Measurements from ENCODE around the gene IGSF23.
"Not testable (repeated sequence)": the region's sequence is repeated elsewhere in the genome, so short reads cannot be mapped to it uniquely, and the experiment has no call there.

The IGSF23 gene

DNA sequence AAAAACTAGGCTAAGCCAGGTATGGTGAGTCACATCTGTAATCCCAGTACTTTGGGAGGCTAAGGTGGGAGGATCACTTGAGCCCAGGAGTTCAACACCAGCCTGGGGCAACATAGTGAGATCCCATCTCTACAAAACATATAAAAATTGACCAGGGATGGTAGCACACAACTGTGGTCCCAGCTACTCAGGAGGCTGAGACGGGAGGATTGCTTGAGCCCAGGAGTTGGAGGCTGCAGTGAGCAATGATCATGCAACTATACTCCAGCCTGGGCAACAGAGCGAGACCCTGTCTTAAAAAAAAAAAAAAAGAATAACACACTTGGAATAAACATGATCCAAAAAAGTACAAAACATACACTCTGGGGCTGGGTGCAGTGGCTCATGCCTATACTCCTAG is 56.7 kb downstream of the IGSF23 start:
- not testable (repeated sequence) for DNase-seq

DNA sequence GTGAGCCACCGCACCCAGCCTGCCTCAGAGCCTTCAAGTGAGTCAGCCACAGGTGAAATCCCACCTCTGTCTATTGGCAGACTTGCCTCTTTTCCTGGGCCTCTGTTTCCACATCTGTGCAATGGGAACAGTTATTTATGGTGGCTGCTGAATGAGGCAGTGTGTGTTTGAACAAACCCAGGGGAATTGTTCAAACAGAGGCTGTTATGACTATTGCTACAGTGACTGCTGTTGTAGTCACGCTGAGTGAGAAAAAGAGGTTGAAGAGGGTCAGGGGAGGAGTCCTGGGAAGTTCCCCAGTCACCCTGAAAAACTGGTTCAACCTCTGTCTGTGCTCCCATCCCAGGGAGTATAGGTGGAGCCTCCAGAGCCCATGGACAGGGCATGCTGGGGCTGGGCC is 58.0 kb downstream of the IGSF23 start, which contains the start of gene CEACAM19:
Gene CEACAM19 (plus strand): TSS at position 83 of the 400 bp plus-strand sequence. CDS start 450 bp downstream, outside the sequence.
- DNase-seq, result no peak

DNA sequence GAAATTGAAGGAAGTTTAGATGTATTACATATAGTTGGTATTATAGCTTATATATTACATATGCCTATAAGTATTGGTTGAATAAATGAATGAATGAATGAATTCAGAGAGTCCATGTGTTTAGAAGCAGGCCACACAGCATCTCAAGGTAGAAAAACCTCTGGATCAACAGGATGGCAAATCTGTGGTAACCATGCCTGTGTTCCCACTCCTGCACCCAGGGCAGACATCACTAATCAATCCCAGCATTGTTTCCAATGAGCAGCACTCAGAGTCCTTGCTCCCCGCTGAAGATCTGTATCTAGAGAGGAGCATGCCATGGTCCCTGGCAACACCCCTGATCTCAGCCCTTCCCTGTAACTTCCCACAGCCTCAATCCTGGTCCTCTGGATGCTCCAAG is 58.9 kb downstream of the IGSF23 start:
- no peak for DNase-seq

DNA sequence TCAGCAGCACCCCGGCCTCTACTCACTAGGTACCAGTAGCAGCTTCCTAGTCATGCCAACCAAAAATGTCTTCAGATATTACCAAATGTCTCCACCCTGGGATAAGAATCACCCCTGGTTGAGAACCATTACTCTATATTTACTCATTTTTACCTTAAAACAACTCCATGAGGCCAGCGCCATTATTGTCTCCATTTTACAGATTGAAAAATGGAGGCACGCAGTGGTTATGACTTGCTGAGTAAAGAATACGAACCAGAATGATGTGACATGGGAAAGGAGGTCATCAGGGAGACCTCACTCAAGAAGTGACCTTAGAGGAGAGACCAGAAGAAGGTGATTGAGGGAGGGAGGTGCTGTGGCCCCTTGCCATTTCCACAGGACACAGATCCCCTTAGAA is 60.1 kb downstream of the IGSF23 start:
- no peak for DNase-seq

DNA sequence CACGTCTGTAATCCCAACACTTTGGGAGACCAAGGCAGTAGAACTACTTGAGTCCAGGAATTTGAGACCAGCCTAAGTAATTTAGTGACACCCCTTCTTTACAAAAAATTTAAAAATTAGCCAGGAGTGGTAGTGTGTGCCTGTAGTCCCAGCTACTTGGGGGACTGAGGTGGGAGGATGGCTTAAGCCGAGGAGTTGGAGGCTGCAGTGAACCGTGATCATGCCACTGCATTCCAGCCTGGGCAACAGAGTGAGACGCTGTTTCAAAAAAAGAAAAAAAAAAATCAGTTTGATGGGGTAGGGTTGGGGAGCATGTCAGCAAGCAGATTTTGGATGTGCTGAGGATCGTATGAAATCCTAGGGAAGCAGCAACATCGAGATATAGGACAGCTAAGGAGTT is 62.2 kb downstream of the IGSF23 start:
- DNase-seq, result no peak

DNA sequence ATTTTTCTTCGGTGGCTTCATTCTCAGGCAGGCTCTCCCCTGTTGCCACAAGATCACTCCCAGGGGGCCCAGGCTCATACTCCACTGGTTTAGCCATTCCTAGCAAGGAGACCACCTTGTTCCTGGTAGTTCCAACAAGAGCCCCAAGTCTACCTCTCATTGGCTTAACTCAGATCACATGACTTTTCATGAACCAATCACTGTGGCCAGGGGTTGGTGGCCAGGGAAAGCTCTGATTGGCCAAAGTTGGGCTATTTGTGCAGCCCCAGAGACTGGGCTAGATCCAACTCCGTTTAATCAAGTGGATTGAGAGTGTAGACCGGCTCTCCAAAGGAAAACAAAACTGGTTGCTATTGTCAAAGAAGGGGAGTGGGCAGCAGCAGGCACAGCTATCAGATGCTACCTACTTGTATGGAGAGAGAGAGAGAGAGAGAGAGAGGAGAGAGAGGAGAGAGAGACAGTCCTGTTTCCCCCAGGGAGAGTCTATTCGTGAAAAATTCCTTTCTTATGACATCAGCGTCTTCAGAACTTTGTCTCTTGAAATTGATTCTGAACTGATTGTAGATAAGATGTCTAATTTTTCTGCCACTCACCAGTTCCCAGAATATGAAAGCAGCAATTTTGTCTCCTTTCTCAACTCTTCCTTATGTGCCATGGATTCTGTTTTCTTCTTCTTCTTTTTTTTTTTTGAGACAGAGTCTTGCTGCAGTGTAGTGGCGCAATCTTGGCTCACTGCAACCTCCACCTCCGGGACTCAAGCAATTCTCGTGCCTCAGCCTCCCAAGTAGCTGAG is 63.9 kb downstream of the IGSF23 start:
- DNase-seq, result peak; percentile 3

DNA sequence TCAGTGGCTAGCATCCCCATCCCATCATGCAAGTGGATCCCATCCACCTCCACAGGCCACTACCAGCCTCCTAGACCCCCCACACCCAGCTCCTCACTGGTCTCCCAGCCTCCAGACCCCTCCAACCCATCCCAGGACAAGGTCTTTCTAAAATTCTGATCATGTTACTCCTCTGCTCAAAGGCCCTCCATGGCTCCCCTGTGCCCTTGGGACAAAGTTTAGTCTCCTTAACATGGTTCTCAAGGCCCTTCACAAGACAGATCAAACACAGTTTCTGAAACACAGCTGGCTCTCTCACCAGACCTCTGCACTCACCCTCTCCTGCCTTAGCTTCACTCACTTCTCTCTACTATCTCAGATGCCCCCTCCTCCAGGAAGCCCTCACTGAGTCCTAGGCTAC is 67.2 kb downstream of the IGSF23 start:
- no peak for DNase-seq

DNA sequence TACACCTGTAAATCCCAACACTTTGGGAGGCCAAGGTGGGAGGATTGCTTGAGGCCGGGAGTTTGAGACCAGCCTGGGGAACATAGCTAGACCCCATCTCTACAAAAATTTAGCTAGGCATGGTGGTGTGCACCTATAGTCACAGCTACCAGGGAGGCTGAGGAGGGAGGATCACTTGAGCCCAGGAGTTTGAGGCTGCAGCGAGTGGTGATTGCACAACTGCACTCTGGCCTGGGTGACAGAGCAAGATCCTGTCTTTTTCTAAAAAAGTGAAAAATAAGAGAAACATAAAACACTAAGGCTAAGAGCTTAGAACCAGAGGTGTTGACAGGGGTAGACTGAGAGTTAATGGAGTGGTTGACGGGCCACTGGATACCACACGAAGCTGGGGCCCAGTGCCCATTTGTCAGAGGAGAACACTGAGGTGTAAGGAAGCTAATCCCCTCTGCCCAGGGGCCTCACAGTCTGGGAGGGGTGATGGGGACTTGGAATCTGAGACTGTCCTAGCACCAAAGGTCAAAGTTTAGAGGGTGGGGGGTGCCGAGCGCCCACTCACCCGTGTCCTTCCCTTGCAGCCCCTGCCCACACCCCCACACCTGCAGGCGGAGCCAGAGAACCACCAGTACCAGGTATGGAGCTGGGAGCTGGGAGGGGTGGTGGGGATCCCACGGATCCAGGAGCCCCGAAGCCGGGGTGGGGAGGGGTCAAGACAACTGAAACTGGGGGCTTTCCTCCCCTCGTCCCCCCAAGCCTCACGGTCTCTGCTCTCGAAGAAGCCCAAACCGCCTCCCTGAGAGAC is 68.8 kb downstream of the IGSF23 start:
- DNase-seq, result no peak

DNA sequence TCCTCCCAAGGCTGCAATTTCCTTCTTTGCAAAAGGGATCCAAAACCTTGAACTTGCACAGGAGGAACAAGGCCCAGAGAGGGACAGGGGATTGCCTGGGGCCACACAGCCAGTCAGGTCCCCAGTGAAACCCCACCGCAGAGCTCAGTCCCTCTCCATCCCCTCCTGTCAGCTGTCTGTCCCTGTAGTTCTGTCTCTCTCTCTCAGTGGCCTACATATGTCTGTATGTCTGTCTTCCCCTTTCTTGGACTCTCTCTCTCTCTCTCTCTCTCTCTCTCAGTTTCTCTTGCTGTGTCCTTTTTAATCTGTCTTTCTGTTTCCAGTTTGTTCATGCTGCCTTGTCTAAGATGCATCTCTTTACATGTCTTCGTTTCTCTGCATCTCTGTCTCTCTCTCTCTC is 69.4 kb downstream of the IGSF23 start:
- DNase-seq, result no peak

DNA sequence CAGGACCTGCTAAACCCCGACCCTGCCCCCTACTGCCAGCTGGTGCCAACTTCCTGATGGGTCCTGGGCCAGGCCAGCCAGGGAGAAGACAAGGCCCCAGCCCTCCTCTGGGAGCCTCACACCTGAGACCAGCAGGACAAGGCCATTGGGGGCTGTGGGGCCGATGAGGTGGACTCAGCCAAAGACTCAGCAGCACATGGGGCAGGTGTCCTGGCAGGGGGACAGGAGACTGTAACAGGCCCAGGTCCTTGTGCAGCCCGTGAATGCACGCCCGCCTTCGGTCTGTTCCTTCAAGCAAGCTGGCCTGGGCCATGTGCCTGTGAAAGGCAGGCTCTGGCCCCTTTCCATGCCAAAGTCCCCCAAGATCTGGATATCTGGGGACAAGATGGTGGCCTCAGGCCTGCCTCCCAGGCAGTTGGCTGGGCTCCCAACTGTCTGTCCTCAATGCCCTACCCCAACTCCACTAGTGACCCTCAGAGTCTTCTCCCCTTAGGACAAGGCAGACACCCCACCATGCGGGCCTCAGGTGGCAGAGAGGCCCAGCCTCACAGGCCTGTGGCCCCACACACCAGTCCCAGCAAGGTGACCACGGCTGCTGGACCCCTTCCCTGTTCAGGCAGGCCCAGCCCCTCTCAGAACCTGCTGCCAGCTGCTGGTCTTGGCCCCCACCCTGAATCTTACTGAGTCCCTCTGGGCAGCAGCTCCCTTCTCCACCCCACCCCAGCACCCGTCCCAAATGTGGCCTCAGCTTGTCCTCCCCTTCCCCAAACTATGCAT is 70.3 kb downstream of the IGSF23 start:
- no peak for DNase-seq

DNA sequence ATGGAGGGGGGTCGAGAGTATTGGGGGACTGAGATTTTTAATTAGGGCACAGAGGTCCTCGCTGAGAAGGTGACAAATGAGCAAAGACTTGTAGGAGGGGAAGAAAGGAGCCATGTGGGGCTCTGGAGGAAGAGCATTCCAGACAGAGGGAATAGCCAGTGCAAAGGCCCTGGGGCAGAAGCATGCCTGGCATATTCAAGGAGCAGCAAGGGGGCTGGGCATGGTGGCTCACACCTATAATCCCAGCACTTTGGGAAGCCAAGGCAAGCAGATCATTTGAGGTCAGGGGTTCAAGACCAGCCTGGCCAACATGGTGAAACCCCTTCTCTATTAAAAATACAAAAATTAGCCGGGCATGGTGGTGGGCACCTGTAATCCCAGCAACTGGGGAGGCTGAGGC is 71.0 kb downstream of the IGSF23 start:
- not testable (repeated sequence) for DNase-seq

DNA sequence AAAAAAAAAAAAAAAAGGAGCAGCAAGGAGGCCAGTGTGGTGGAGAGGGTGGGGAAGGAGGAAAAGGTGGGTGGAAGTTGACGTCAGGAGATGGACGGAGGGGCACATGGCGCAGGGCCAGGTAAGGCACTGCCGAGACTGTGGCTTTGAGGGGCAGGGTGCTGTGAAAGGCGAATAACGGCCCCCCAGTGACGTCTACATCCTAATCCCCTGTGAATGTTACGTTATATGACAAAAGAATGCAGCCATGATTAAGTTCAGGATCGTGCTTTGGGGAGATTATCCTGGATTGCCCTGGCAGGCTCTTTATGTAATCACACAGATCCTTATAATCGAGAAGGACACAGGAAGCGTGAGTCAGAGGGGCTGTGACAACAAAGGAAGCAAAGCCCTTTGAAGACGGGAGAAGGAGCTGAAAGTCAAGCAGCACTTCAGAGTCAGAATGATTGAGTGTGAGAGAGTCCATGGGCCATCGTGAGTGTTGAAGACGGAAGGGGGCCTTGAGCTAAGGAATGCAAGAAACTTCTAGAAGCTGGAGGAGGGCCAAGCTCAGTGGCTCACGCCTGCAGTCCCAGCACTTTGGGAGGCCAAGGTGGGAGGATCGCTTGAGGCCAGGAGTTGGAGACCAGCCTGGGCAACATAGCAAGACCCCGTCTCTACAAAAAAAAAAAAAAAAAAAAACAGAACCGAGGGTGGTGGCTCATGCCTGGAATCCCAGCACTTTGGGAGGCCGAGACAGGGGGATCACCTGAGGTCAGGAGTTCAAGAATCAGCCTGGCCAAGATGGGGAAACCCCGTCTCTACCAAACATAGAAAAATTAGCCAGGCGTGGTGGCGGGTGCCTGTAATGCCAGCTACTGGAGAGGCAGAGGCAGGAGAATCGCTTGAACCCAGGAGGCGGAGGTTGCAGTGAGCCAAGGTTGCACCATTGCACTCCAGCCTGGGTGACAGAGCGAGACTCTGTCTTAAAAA is 71.8 kb downstream of the IGSF23 start:
- DNase-seq, result no peak

DNA sequence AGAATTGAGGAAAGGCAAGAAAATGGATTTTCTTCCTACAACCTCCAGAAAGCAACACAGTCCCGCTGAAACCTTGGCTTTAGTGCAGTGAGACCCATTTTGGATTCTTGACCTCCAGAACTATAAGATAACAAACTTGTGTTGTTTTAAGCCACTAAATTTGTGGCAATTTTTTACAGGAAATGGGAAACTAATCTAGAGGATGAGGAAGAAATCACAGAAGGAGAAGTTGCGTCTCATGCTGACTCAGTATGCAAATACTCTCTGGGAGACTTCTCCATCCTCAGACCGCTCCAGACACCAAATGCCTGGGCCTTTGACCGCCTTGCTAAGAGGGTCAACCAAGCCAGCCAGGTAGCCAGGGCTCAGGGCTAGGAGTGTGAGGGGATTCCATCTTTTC is 72.5 kb downstream of the IGSF23 start:
- no peak for DNase-seq

Measured in NCI-H1694 treated with DMSO at 0.1 percent for 48 hours (cell line).